ENCODE data around the gene VIM. TPM values are rescaled to one million over a fixed set of nuclear protein-coding genes. Genes with fewer than 3 reads are reported as not detected.

The VIM gene
- total RNA-seq, 1 donor: 10,643 TPM

DNA sequence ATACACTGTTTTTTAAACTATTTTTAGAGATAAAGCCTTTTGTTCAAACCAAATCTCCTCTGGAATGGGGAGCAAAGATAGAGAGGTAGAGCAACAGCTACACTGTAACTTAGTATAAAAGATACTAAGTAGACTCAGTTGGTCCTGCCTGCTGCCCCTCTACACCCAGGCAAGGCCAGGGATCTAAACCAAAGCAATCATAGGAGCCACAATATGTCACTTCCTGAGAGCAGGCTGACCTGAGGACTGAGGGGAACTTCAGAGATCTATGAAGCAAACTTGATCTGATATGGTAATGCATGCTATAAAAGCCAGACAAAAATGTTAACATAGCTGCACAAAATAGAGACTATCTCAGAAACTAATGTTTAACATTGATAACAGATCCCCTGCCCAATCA lies 19.6 kb upstream of the VIM start:
- peak overlapping the region; percentile 89 for H3K27ac ChIP-seq (ENCODE audit: low read depth, low read length)
- peaks cover 51% of the 10 kb centered on the region for H3K4me1 ChIP-seq (ENCODE audit: insufficient read depth, low read length)
- TF ChIP-seq, protein P1, sequence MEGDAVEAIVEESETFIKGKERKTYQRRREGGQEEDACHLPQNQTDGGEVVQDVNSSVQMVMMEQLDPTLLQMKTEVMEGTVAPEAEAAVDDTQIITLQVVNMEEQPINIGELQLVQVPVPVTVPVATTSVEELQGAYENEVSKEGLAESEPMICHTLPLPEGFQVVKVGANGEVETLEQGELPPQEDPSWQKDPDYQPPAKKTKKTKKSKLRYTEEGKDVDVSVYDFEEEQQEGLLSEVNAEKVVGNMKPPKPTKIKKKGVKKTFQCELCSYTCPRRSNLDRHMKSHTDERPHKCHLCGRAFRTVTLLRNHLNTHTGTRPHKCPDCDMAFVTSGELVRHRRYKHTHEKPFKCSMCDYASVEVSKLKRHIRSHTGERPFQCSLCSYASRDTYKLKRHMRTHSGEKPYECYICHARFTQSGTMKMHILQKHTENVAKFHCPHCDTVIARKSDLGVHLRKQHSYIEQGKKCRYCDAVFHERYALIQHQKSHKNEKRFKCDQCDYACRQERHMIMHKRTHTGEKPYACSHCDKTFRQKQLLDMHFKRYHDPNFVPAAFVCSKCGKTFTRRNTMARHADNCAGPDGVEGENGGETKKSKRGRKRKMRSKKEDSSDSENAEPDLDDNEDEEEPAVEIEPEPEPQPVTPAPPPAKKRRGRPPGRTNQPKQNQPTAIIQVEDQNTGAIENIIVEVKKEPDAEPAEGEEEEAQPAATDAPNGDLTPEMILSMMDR (IDR thresholded peaks at IDR 0.05; ENCODE audit: extremely low read depth, low read depth, low read length): no peak

DNA sequence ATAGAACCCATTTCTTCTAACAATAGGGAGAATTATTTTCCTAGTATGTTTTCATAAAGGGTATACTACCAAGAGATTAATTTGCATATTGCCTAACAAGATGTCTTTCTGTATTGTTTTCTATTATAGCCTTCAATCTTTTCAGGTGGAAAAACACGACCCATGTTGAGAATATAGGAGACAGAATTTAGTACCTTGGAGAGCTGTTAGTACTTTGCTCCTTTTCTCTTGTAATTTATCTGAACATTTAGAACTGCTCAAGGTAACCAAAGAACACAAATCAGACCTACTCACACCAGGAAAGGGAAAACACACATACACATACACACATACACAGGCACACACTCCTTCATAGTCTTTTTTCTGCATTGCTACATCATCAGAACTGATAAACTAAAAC lies 18.7 kb upstream of the VIM start:
- peak overlapping the region; percentile 75 for H3K4me2 ChIP-seq (ENCODE audit: insufficient read depth, low read length)

More for the DNA sequence above, 19.6 kb upstream of the VIM start:
- Histone ChIP-seq H2AFZ (ENCODE audit: low read length) (peak overlapping the region; percentile 53), H3K36me3 (ENCODE audit: insufficient read depth, low read length) (no peaks in the 10 kb centered on the region), H3K79me2 (ENCODE audit: insufficient read depth, low read length) (peaks cover 8% of the 10 kb centered on the region), H4K20me1 (ENCODE audit: insufficient read depth, low read length) (no peaks in the 10 kb centered on the region), H3K27me3 (ENCODE audit: insufficient read depth, low read length) (no peaks in the 10 kb centered on the region), H3K4me3 (ENCODE audit: insufficient read depth, low read length) (no peak overlapping the region), H3K9me3 (ENCODE audit: low read depth, low read length) (no peaks in the 10 kb centered on the region), H3K4me2 (ENCODE audit: insufficient read depth, low read length) (no peak overlapping the region)
- peak; percentile 5 for DNase-seq (ENCODE audit: insufficient read length, low spot score, missing footprints)

DNA sequence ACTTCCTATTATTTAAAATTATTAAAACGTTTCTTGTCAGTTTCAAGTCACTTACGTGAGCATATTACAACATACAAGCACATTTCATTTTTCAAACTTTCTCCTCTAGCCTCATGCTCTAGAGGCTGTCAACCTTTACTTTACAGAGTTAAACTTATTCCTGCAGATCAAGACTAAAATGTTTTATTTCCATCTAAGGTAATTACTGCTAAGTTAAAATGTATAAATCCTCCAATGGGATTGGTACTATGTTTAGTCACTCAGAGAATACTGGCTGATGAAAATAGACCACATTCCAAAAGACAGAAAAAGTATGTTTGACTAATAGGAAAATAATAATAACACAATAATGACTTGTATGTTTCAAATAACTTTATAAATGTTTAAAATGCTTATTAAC lies 18.2 kb upstream of the VIM start:
- H3K4me1 ChIP-seq (ENCODE audit: insufficient read depth, low read length): peaks cover 65% of the 10 kb centered on the region
- no peak for DNase-seq (ENCODE audit: insufficient read length, low spot score, missing footprints)
- peaks cover 8% of the 10 kb centered on the region for H3K79me2 ChIP-seq (ENCODE audit: insufficient read depth, low read length)
- H2AFZ ChIP-seq (ENCODE audit: low read length): no peak overlapping the region
- no peaks in the 10 kb centered on the region for H3K36me3 ChIP-seq (ENCODE audit: insufficient read depth, low read length)
- TF ChIP-seq, protein P1 (IDR thresholded peaks at IDR 0.05; ENCODE audit: extremely low read depth, low read depth, low read length): no peak
- peak overlapping the region; percentile 38 for H3K4me3 ChIP-seq (ENCODE audit: insufficient read depth, low read length)
- peak overlapping the region; percentile 89 for H3K27ac ChIP-seq (ENCODE audit: low read depth, low read length)
- no peaks in the 10 kb centered on the region for H4K20me1 ChIP-seq (ENCODE audit: insufficient read depth, low read length)
- H3K4me2 ChIP-seq (ENCODE audit: insufficient read depth, low read length): peak overlapping the region; percentile 75
- no peaks in the 10 kb centered on the region for H3K9me3 ChIP-seq (ENCODE audit: low read depth, low read length)
- H3K27me3 ChIP-seq (ENCODE audit: insufficient read depth, low read length): no peaks in the 10 kb centered on the region

More for the DNA sequence above, 18.7 kb upstream of the VIM start:
- Histone ChIP-seq H3K9me3 (ENCODE audit: low read depth, low read length) (no peaks in the 10 kb centered on the region), H4K20me1 (ENCODE audit: insufficient read depth, low read length) (no peaks in the 10 kb centered on the region), H3K79me2 (ENCODE audit: insufficient read depth, low read length) (peaks cover 8% of the 10 kb centered on the region), H2AFZ (ENCODE audit: low read length) (no peak overlapping the region), H3K4me3 (ENCODE audit: insufficient read depth, low read length) (no peak overlapping the region), H3K36me3 (ENCODE audit: insufficient read depth, low read length) (no peaks in the 10 kb centered on the region), H3K4me1 (ENCODE audit: insufficient read depth, low read length) (peaks cover 59% of the 10 kb centered on the region), H3K27ac (ENCODE audit: low read depth, low read length) (peak overlapping the region; percentile 89), H3K27me3 (ENCODE audit: insufficient read depth, low read length) (no peaks in the 10 kb centered on the region)
- TF ChIP-seq, protein P1 (IDR thresholded peaks at IDR 0.05; ENCODE audit: extremely low read depth, low read depth, low read length): no peak
- no peak for DNase-seq (ENCODE audit: insufficient read length, low spot score, missing footprints)

DNA sequence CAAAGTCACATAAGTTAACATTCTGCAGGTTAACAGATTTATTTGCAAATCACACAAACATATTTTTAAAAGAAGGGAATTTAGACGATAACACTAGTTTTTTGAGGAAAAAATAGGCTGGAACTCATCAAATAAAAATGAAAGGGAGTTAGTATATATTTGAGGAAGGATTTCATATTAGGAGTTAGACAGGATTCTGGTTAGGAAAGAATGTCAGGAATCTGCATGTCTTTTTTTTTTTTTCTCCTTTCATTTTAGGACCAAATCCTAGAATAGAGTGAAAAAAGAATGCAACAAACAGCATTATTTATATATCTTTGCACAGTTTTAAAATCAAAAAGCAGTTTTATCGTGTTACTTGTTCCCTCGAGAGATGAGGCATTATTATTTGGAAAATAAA lies 17.7 kb upstream of the VIM start:
- no peaks in the 10 kb centered on the region for H3K36me3 ChIP-seq (ENCODE audit: insufficient read depth, low read length)
- H2AFZ ChIP-seq (ENCODE audit: low read length): no peak overlapping the region
- H3K27me3 ChIP-seq (ENCODE audit: insufficient read depth, low read length): no peaks in the 10 kb centered on the region
- peak overlapping the region; percentile 89 for H3K27ac ChIP-seq (ENCODE audit: low read depth, low read length)
- peak overlapping the region; percentile 38 for H3K4me3 ChIP-seq (ENCODE audit: insufficient read depth, low read length)
- TF ChIP-seq, protein P1 (IDR thresholded peaks at IDR 0.05; ENCODE audit: extremely low read depth, low read depth, low read length): no peak
- peaks cover 69% of the 10 kb centered on the region for H3K4me1 ChIP-seq (ENCODE audit: insufficient read depth, low read length)
- no peaks in the 10 kb centered on the region for H3K9me3 ChIP-seq (ENCODE audit: low read depth, low read length)
- peaks cover 8% of the 10 kb centered on the region for H3K79me2 ChIP-seq (ENCODE audit: insufficient read depth, low read length)
- no peak for DNase-seq (ENCODE audit: insufficient read length, low spot score, missing footprints)
- H3K4me2 ChIP-seq (ENCODE audit: insufficient read depth, low read length): peak overlapping the region; percentile 75
- H4K20me1 ChIP-seq (ENCODE audit: insufficient read depth, low read length): no peaks in the 10 kb centered on the region

All from osteoblast (primary cell).